Measurements from ENCODE around the gene GPSM1.

DNA sequence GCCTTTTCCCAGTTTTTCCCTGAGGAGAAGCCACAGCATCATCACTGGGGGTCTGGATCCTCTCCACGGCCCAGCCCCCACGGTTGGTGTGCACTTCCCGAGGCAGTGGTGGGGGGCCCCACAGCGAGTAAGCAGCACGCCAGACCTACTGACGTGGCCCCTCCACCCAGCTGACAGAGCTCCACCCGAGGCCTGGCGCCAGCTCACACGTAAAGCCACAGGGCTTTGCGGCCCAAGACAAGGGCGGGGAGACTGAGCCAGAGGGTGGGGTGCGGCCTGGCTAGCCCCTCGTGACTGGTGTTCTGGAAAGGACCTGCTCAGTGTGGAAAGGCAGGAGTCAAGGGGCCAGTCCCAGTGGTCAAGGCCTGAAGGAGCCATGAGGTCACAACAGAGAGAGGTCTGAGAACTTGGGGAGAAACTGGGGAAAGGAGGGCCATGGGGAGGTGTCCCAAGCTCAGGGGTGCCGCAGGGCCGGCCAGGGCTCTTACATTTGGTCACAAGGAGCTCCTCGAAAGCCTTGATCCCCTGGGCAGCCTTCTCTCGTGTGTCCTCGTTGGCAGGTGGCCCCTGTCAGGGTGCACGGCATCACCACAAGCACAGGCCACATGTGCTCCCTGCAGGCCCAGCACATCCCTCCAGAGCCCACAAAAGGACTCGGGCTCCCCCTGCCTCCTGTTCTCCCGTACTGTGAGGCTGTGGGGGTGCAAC, 67.1 kb downstream of the GPSM1 start:
- TF ChIP-seq, protein P1, sequence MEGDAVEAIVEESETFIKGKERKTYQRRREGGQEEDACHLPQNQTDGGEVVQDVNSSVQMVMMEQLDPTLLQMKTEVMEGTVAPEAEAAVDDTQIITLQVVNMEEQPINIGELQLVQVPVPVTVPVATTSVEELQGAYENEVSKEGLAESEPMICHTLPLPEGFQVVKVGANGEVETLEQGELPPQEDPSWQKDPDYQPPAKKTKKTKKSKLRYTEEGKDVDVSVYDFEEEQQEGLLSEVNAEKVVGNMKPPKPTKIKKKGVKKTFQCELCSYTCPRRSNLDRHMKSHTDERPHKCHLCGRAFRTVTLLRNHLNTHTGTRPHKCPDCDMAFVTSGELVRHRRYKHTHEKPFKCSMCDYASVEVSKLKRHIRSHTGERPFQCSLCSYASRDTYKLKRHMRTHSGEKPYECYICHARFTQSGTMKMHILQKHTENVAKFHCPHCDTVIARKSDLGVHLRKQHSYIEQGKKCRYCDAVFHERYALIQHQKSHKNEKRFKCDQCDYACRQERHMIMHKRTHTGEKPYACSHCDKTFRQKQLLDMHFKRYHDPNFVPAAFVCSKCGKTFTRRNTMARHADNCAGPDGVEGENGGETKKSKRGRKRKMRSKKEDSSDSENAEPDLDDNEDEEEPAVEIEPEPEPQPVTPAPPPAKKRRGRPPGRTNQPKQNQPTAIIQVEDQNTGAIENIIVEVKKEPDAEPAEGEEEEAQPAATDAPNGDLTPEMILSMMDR (IDR thresholded peaks at IDR 0.05): no peak
- TF ChIP-seq POLR2A (IDR thresholded peaks at IDR 0.05): no peak
- no peak for TF ChIP-seq POLR2AphosphoS5 (IDR thresholded peaks at IDR 0.05; ENCODE audit: insufficient read depth in 1 of 2, low read depth in 1 of 2)
